Kasumi-1 (cell line): ENCODE data around the gene RPS15A.

Experiments used
- DNase-seq, 2 experiments: peaks; one replicate each; lab custom pipeline; 2025; lab: John Stamatoyannopoulos, UW

Gene RPS15A

GRCh38 chr16:18789850-18790706 lies at the start of gene RPS15A:
TSS of gene RPS15A (minus strand) at chr16:18790334. CDS start at chr16:18789113, 1,221 bp downstream.
- DNase-seq, result peak; percentile 80

GRCh38 chr16:18839555-18839954 lies 49.4 kb upstream of the RPS15A start:
- no peak for DNase-seq

- DNase-seq, result no peak
Observed at GRCh38 chr16:18836702-18837101, 46.6 kb upstream of the RPS15A start.

- DNase-seq, result no peak
Observed at GRCh38 chr16:18834864-18835263, 44.7 kb upstream of the RPS15A start.

- DNase-seq, result no peak
Observed at GRCh38 chr16:18833707-18834505, 43.8 kb upstream of the RPS15A start.

GRCh38 chr16:18832613-18833012 lies 42.5 kb upstream of the RPS15A start:
- DNase-seq, result no peak

GRCh38 chr16:18832006-18832405 lies 41.9 kb upstream of the RPS15A start:
- DNase-seq, result no peak

- no peak for DNase-seq
Observed at GRCh38 chr16:18829251-18829650, 39.1 kb upstream of the RPS15A start.

- DNase-seq, result no peak
Observed at GRCh38 chr16:18827890-18828289, 37.8 kb upstream of the RPS15A start.

GRCh38 chr16:18816286-18816685 lies 26.2 kb upstream of the RPS15A start:
- DNase-seq, result no peak

GRCh38 chr16:18811925-18812324 lies 21.8 kb upstream of the RPS15A start:
- DNase-seq, result no peak

GRCh38 chr16:18809165-18809564 lies 19.0 kb upstream of the RPS15A start:
- DNase-seq, result no peak

- DNase-seq, result no peak
Observed at GRCh38 chr16:18805257-18805773, 15.2 kb upstream of the RPS15A start.

GRCh38 chr16:18804540-18804939 lies 14.4 kb upstream of the RPS15A start:
- DNase-seq, result no peak

GRCh38 chr16:18803569-18804462 lies 13.7 kb upstream of the RPS15A start:
- DNase-seq, result no peak

- no peak for DNase-seq
Observed at GRCh38 chr16:18802767-18803343, 12.7 kb upstream of the RPS15A start.

- peak; percentile 86 to 88 for DNase-seq
Observed at GRCh38 chr16:18801145-18801972, 11.2 kb upstream of the RPS15A start, which contains the start of gene ARL6IP1. TSS of gene ARL6IP1 (minus strand) at chr16:18801549. CDS start at chr16:18801466, 83 bp downstream.

- no peak for DNase-seq
Observed at GRCh38 chr16:18800775-18801144, 10.6 kb upstream of the RPS15A start.

- no peak for DNase-seq
Observed at GRCh38 chr16:18800293-18800692, 10.2 kb upstream of the RPS15A start.

- DNase-seq, result no peak
Observed at GRCh38 chr16:18799500-18799899, 9.4 kb upstream of the RPS15A start.
